ENCODE results near the gene PPP2CA. TPM values are rescaled to one million over a fixed set of nuclear protein-coding genes. Genes with fewer than 3 reads are reported as not detected.

PPP2CA gene
- total and polyA plus RNA-seq, 2 of the 4 experiments (the other 2 are of a cell fraction), result 70.6 to 73.6 TPM

GRCh38 chr5:134176511-134177368 is 49.1 kb downstream of the PPP2CA start, which contains the start of gene SKP1:
Gene SKP1, minus strand, starts transcription at chr5:134176950. Its CDS starts 2,928 bp downstream, at chr5:134174022.
- peak within 1 kb of the TSS; percentile 99 for H3K23ac ChIP-seq (ENCODE audit: low read depth, low read length)
- 0 out of 2 replicates have a peak within 1 kb of the TSS, but pooled peaks have one; percentile 46 for H2BK20ac ChIP-seq (ENCODE audit: low read depth, low read length)
- peak within 1 kb of the TSS; percentile 97 for H3K9ac ChIP-seq (ENCODE audit: low read depth, low read length)
- peak within 1 kb of the TSS; percentile 92 for H3K4me3 ChIP-seq (ENCODE audit: insufficient read depth, low read depth, low read length)
- POLR2A ChIA-PET (ENCODE audit: unreplicated experiment), result interaction anchor here (0.6 kb wide), 1 partner anchor 34 kb away, joined by 6 read pairs; no protein-coding TSS in a partner anchor
- H2AFZ ChIP-seq (replicated peaks; ENCODE audit: low read length, poor library complexity), result peak within 1 kb of the TSS; percentile 98
- no TSS peak for BruUV-seq (replicated peaks)
- H3K9me1 ChIP-seq (ENCODE audit: insufficient read depth, low read length), result peaks cover 7% of the 10 kb centered on the region; the same call in 1 of the 2 replicates
- 0% methylated on average over 69 of the region's 92 CpGs; no CpG with 5 or more reads in 1 of the 2 experiments for WGBS, 2 experiments (ENCODE audit: extremely low coverage in 2 of 2, insufficient read length in 1 of 2)
- H2AK9ac ChIP-seq (replicated peaks; ENCODE audit: low read depth, low read length, poor library complexity), result peak within 1 kb of the TSS; percentile 98
- H3K4me1 ChIP-seq (ENCODE audit: control insufficient read depth, insufficient read depth, low read length), result no peaks in the 10 kb centered on the region; the same call in 1 of the 2 replicates
- H3K9me3 ChIP-seq (ENCODE audit: control insufficient read depth, insufficient read depth, low read length), result no peaks in the 10 kb centered on the region
- in situ Hi-C loops (cut with MboI; ENCODE audit: low sequenced_read_pairs), result no loop called here
- peak within 1 kb of the TSS; percentile 90 for H2BK5ac ChIP-seq (ENCODE audit: low read depth, low read length, poor library complexity, severe bottlenecking)
- ATAC-seq (ENCODE audit: low read depth) (peak; percentile 91), DNase-seq (peak; percentile 71)
- peak within 1 kb of the TSS; percentile 99 for H4K5ac ChIP-seq (ENCODE audit: low read depth, low read length)
- peak within 1 kb of the TSS; percentile 60 for H2BK120ac ChIP-seq (ENCODE audit: low read depth, low read length)
- H4K91ac ChIP-seq (ENCODE audit: insufficient read depth, low read depth, low read length), result peak within 1 kb of the TSS; percentile 97
- no peaks in the 10 kb centered on the region for H3K27me3 ChIP-seq (ENCODE audit: control insufficient read depth, insufficient read depth, low read length)
- H3K14ac ChIP-seq (replicated peaks; ENCODE audit: low read depth, low read length), result peak within 1 kb of the TSS; percentile 99
- CTCF ChIA-PET, result interaction anchor here (1.1 kb wide), 1 partner anchor 49 kb away, joined by 3 read pairs; the partner anchor contains the start of gene PPP2CA
- peak within 1 kb of the TSS; percentile 81 for H3K18ac ChIP-seq (ENCODE audit: low read depth, low read length)
- H3K56ac ChIP-seq (ENCODE audit: extremely low read depth, insufficient read depth, low read length), result peak within 1 kb of the TSS; percentile 86
- dilution Hi-C loops (cut with HindIII; ENCODE audit: low sequenced_read_pairs, unreplicated experiment), result no loop called here
- intact Hi-C loops (cut with micrococcal nuclease), result loop anchor here (2.0 kb wide), 1 partner anchor 48 kb away; no protein-coding TSS in a partner anchor
- 0 out of 3 replicates have a peak within 1 kb of the TSS, but pooled peaks have one; percentile 8 for H2BK15ac ChIP-seq (ENCODE audit: low read depth, low read length)
- peak within 1 kb of the TSS; percentile 95 to 100 for H4K8ac ChIP-seq (ENCODE audit: low read depth in 2 of 2, low read length in 2 of 2)
- peaks cover 46% of the 10 kb centered on the region for H4K20me1 ChIP-seq (ENCODE audit: insufficient read depth, low read length)
- peaks cover 13% of the 10 kb centered on the region for H3K36me3 ChIP-seq (ENCODE audit: control insufficient read depth, insufficient read depth, low read length)
- peak within 1 kb of the TSS; percentile 99 for H3K4me2 ChIP-seq (ENCODE audit: low read depth, low read length)
- H3K4ac ChIP-seq (ENCODE audit: low read depth, low read length), result peak within 1 kb of the TSS; percentile 99
- peak within 1 kb of the TSS; percentile 97 for H2AK5ac ChIP-seq (ENCODE audit: low read depth, low read length)
- peak within 1 kb of the TSS; percentile 94 for H3K27ac ChIP-seq (ENCODE audit: insufficient read depth, low read length)
- peaks cover 12 to 33% of the 10 kb centered on the region in 2 experiments for H3K79me1 ChIP-seq (ENCODE audit: low read depth in 1 of 2, low read length in 2 of 2)
- TF ChIP-seq RFX5 (IDR thresholded peaks at IDR 0.05; ENCODE audit: low read depth, low read length), result no peak
- TF ChIP-seq RCOR1 (IDR thresholded peaks at IDR 0.05; ENCODE audit: insufficient replicate concordance, low read length), result no peak
- no peak for TF ChIP-seq MAFK (IDR thresholded peaks at IDR 0.05; ENCODE audit: low read depth, low read length)
- no peak for TF ChIP-seq CTCF (conservative IDR thresholded peaks at IDR 0.05; ENCODE audit: low read depth, low read length)
- no peak for TF ChIP-seq ELK1 (IDR thresholded peaks at IDR 0.05; ENCODE audit: borderline replicate concordance, low read depth, low read length)
- TF ChIP-seq RAD21 (IDR thresholded peaks at IDR 0.05; ENCODE audit: low read length), result no peak
- TF ChIP-seq CEBPB (IDR thresholded peaks at IDR 0.05; ENCODE audit: low read depth, low read length), result no peak
- TF ChIP-seq CHD1 (IDR thresholded peaks at IDR 0.05; ENCODE audit: low read depth, low read length), result peak; percentile 37; the same call in 1 of the 2 replicates
- peak; percentile 100 for TF ChIP-seq POLR2A (IDR thresholded peaks at IDR 0.05; ENCODE audit: low read depth, low read length)
- 0 out of 2 replicates have a peak, but pooled peaks have one; percentile 61 for TF ChIP-seq MXI1 (IDR thresholded peaks at IDR 0.05; ENCODE audit: borderline replicate concordance, low read depth, low read length)
- peak; percentile 35; the same call in 1 of the 2 replicates for TF ChIP-seq USF2 (IDR thresholded peaks at IDR 0.05; ENCODE audit: low read depth, low read length)
- no peak for TF ChIP-seq NFE2L2 (IDR thresholded peaks at IDR 0.05; ENCODE audit: low read depth, low read length)
- TF ChIP-seq BHLHE40 (IDR thresholded peaks at IDR 0.05; ENCODE audit: low read depth, low read length), result no peak

All from IMR-90 (cell line).